ENCODE measurements around the gene HSDL1. TPM values are rescaled to one million over a fixed set of nuclear protein-coding genes. Genes with fewer than 3 reads are reported as not detected.

The HSDL1 gene
- total and polyA plus RNA-seq, 2 of the 4 experiments (the other 2 are of a cell fraction), result 11.6 to 18.3 TPM

- no peaks in the 10 kb centered on the region for H3K27me3 ChIP-seq (ENCODE audit: control insufficient read depth, insufficient read depth, low read length)
- no peak overlapping the region for H3K4ac ChIP-seq (ENCODE audit: low read depth, low read length)
- no peak overlapping the region for H2AK9ac ChIP-seq (replicated peaks; ENCODE audit: low read depth, low read length, poor library complexity)
- dilution Hi-C loops (cut with HindIII; ENCODE audit: low sequenced_read_pairs, unreplicated experiment) (no loop called here), intact Hi-C loops (cut with micrococcal nuclease) (no loop called here), in situ Hi-C loops (cut with MboI; ENCODE audit: low sequenced_read_pairs) (no loop called here)
- POLR2A ChIA-PET (ENCODE audit: unreplicated experiment), result no interaction called here
- H3K79me1 ChIP-seq (ENCODE audit: low read depth in 1 of 2, low read length in 2 of 2), result peaks cover 25 to 63% of the 10 kb centered on the region in 2 experiments
- H3K9me1 ChIP-seq (ENCODE audit: insufficient read depth, low read length), result peaks cover 20% of the 10 kb centered on the region
- no peak overlapping the region for H3K4me2 ChIP-seq (ENCODE audit: low read depth, low read length)
- H3K9me3 ChIP-seq (ENCODE audit: control insufficient read depth, insufficient read depth, low read length), result no peaks in the 10 kb centered on the region
- no TSS peak for BruUV-seq (replicated peaks)
- no peak overlapping the region for H2BK120ac ChIP-seq (ENCODE audit: low read depth, low read length)
- no peak overlapping the region for H3K14ac ChIP-seq (replicated peaks; ENCODE audit: low read depth, low read length)
- no peak overlapping the region for H2BK5ac ChIP-seq (ENCODE audit: low read depth, low read length, poor library complexity, severe bottlenecking)
- H4K5ac ChIP-seq (ENCODE audit: low read depth, low read length), result no peak overlapping the region
- H3K56ac ChIP-seq (ENCODE audit: extremely low read depth, insufficient read depth, low read length), result no peak overlapping the region
- no peak overlapping the region for H2BK20ac ChIP-seq (ENCODE audit: low read depth, low read length)
- no peak for TF ChIP-seq MAFK (IDR thresholded peaks at IDR 0.05; ENCODE audit: low read depth, low read length)
- TF ChIP-seq POLR2A (IDR thresholded peaks at IDR 0.05; ENCODE audit: low read depth, low read length), result no peak
- no peak overlapping the region for H3K9ac ChIP-seq (ENCODE audit: low read depth, low read length)
- H4K8ac ChIP-seq (ENCODE audit: low read depth in 2 of 2, low read length in 2 of 2), result no peak overlapping the region
- no peak overlapping the region for H3K27ac ChIP-seq (ENCODE audit: insufficient read depth, low read length)
- ATAC-seq (ENCODE audit: low read depth), result no peak
- H3K36me3 ChIP-seq (ENCODE audit: control insufficient read depth, insufficient read depth, low read length), result no peaks in the 10 kb centered on the region
- H3K4me3 ChIP-seq (ENCODE audit: insufficient read depth, low read depth, low read length), result no peak overlapping the region
- H3K23ac ChIP-seq (ENCODE audit: low read depth, low read length), result no peak overlapping the region
- peaks cover 21% of the 10 kb centered on the region; the same call in 1 of the 2 replicates for H4K20me1 ChIP-seq (ENCODE audit: insufficient read depth, low read length)
- CTCF ChIA-PET, result interaction anchor here (0.9 kb wide), 1 partner anchor 58 kb away, joined by 3 read pairs; no protein-coding TSS in a partner anchor
- no peak overlapping the region for H2AFZ ChIP-seq (replicated peaks; ENCODE audit: low read length, poor library complexity)
- H2AK5ac ChIP-seq (ENCODE audit: low read depth, low read length), result no peak overlapping the region; the same call in 1 of the 2 replicates
- no peak for DNase-seq
- H3K18ac ChIP-seq (ENCODE audit: low read depth, low read length), result no peak overlapping the region
- H2BK15ac ChIP-seq (ENCODE audit: low read depth, low read length), result no peak overlapping the region
- no peak overlapping the region for H4K91ac ChIP-seq (ENCODE audit: insufficient read depth, low read depth, low read length)
- H3K4me1 ChIP-seq (ENCODE audit: control insufficient read depth, insufficient read depth, low read length), result peaks cover 25% of the 10 kb centered on the region
- 90% methylated on average over 5 of the region's 8 CpGs; no CpG with 5 or more reads in 1 of the 2 experiments for WGBS, 2 experiments (ENCODE audit: extremely low coverage in 2 of 2, insufficient read length in 1 of 2)
These were observed 7.7 kb downstream of the HSDL1 start for GRCh38 chr16:84137287-84137686.
